NCI-H2081 treated with DMSO at 0.1 percent for 48 hours (cell line): Measurements from ENCODE around the gene MMAB.
A peak's percentile ranks its signal among the peaks of the same experiment; 100 is the strongest.

Experiments used
- DNase-seq: peaks from one replicate; lab custom pipeline; 2025; lab: John Stamatoyannopoulos, UW

The MMAB gene

DNA sequence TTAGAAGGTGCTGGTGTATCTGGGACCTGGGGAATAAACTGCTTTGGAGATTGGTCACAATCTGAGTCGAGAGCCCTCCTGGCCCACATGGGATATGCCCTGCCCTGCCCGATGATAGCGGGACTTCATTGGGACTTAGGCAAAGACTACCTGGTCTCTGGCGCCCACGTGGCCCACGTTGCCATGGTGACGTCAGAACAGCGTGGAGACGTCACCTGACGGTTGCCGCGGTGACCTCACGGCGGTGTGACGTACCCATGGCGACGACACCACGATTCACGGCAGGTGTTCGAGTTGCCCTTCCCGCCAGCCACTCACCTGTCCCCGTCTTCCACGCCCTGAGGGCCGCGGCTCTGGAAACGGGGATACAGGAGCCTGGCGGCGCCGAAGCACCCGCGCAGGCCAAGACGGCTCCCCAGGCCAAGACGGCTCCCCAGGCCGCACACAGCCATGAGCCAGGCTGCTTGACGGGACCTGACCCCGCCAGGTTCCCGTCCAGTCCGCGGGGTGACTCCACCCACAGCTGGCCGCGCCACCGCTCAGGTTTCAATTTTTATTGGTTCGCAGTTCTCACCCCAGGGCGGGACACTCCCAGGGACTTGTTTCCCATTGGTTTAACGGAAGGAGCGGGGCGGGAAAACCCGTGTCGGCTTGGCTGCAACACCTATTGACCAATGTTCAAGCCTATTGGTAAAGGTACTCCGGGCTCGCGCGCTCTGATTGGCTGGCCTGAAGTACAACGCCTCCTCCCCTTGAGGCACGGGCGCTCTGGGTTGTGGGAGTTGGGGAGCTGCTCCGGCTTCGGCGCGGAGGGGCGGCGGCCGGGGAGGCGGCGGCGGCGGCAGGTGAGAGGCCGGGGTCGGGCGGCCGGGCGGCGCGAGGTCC lies at the start of gene MMAB, which contains the start of gene MVK:
Gene MMAB (minus strand): TSS at position 476 of the 885 bp plus-strand sequence. CDS start 24 bp downstream, at position 452.
Gene MVK (plus strand): TSS at position 766 of the 885 bp plus-strand sequence. CDS start 1,029 bp downstream, outside the sequence.
- peak; percentile 96 for DNase-seq

- peak; percentile 97 for DNase-seq
Measured at GRCh38 chr12:109621901-109622364, 48.6 kb upstream of the MMAB start.

GRCh38 chr12:109621211-109621694 lies 47.9 kb upstream of the MMAB start:
- DNase-seq: peak; percentile 27

DNA sequence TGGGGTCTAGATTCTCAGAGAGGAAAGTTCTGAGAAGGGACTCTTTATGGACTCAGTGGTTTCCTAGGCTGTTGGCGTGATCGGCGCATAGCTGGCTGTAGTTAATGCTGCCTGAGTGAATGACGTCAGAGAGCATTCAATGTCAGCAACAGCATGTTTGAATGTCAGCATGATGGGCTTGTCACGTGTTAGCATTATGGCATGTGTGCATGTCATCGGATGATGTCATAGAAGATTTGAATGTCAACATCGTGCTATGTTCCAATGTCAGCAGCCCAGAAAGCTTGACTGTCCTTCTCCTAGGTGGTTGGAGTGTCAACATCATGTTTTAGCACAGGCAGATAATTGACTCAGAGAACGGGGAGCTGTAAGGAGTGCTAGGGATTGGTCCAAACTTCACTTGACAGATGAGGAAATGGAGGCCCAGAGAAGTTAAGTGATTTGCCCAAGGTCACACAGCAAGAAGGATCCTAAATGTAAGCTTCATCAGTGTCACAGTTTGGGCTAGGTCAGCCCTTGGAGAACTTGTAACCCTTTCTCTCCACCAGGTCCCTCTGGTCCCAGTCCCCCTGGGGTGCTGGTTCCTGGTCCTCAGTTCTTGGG lies 45.8 kb upstream of the MMAB start:
- no peak for DNase-seq

DNA sequence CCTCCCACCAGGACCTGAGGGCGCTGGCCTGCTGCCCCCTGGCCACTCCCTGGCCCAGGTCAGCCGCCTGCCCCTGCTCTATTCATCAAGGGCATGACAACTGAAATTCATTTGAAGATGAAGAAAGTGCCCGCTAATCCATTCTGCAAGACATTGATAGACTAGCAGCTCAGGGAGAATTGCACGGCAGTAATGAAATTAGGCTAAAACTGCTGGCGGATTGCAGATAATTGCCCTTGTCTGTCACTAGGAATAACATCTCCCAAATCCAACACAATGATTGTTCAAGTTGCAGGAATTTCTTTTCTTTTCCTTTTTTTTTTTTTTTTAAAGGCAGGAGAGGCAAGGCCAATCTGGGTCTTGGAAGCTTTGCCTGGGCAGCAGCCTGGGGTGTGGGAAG lies 44.8 kb upstream of the MMAB start:
- DNase-seq: no peak

- no peak for DNase-seq
Measured at GRCh38 chr12:109617491-109617890, 44.2 kb upstream of the MMAB start.

DNA sequence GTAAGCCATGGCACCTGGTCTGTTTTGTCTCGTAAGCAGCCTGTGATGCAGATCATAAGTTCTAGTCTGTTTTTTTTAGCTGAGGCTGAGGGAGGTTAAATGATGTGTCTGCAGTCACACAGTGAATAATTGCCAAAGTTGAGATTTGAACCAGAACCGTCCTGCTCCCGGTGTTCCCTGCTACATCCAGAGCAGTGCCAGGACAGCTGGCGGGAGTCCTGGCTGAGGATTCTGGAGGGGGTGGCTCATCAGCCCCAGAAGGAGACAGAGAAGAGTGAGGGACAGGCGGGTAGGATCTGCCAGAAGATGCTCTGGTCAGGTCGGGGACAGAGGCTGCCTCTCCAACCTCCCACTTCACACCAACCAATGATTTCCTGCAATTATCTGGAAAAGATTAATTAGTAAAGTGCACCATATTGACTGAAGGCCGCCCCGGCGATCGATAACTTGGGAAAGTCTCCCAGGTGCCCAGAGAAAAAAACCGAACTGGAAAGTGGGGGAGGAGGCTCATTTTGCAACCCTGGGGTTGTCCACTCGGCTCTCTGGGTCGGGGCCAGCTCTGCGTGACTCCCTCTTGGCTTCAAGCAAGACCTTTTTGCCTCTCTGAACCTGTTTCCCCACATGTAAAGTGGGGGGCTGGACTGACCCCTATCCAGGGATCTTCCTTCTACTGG lies 42.4 kb upstream of the MMAB start:
- no peak for DNase-seq

DNA sequence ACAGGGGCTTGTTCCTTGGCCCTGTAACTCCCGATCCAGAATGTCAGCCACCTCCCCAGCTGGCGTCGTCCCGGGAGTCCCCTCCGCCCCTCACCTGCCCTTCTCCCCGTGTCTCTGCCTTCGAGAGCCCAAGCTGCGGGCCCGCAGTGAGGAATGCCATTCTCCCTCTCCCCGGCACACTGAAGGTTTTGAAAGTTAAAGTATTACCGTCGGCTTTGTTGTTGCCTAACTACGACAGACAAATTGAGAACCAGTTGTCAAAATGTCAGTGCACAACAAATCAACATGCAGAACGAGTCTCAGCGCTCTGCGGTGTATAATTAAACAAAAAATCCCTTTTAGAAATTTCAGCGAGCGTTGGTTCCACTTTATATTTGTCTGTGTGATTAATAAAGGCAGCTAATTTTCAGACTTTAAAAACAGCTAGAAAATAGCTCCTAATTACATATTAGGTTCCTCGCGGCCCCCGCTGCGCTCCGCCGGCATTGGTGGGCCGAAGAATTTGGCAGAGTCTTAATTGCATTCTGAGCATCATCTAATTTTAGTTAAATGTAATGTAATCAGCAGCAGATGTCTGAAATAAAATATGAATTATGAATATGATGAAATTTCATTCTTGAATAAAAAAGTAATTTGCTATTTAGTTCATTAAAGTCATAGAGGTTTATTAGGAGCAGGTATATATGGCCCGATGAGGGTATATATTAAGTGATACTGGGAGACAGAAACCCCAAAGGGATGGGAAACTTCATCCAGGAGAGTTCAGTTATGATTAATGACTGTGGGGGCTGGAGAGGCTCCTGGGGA lies 40.5 kb upstream of the MMAB start:
- no peak for DNase-seq

- DNase-seq: no peak
Measured at GRCh38 chr12:109612975-109613502, 39.7 kb upstream of the MMAB start.

- no peak for DNase-seq
Measured at GRCh38 chr12:109612003-109612402, 38.7 kb upstream of the MMAB start.

- no peak for DNase-seq
Measured at GRCh38 chr12:109611223-109611622, 37.9 kb upstream of the MMAB start.

DNA sequence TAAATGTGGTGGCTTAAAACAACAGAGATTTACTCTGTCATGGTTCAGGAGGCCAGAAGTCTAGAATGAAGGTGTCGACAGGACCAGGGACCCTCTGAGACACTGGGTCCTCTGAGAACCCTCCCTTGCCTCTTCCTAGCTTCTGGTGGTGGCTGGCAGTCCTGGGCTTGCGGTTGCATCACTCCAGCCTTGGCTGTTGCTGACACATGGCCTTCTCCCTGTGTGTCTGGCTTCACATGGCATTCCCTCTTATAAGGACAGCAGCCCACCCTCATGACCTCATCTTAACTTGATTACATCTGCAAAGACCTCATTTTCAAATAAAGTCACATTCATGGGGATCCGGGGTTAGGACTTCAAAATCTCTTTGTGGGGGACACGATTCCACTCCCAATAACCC lies 37.2 kb upstream of the MMAB start:
- no peak for DNase-seq

DNA sequence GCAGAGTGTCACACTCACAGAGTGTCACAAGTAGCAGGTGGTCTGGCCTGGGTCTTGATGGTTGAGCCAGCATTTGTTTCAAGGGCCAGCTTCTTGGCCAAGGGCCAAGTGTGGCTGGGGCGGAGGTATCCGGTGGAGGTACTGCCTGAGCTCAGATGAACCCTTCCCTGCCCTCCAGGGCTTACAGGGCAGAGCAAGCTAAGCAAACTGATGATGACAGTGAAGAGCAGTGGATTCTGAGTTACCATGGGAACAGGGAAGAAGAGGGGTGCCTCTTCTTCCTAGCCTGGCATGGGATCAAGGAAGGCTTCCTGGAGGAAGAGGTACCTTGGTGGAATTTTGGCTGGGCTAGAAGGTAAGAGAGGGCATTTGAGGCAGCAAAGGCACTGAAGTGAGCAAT lies 36.0 kb upstream of the MMAB start:
- no peak for DNase-seq

- no peak for DNase-seq
Measured at GRCh38 chr12:109608793-109609192, 35.5 kb upstream of the MMAB start.

DNA sequence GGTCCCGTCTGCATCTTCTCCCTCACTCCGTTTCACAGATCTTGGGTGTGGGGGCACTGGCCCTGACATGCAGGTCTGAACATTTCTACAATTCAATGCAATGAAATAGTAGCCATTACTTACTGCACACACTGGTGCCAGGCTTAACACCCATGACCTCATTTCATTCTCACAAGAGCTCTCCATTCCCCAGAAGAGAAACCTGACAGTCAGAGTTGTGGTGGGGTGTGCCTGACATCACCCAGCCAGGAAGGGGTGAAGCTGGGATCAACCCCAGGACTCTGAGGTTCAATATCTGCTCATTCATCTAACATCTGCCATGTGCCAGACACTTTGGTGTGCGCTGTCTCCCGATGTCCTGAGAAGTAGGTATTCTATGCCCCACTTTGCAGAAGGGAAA lies 35.0 kb upstream of the MMAB start:
- no peak for DNase-seq

DNA sequence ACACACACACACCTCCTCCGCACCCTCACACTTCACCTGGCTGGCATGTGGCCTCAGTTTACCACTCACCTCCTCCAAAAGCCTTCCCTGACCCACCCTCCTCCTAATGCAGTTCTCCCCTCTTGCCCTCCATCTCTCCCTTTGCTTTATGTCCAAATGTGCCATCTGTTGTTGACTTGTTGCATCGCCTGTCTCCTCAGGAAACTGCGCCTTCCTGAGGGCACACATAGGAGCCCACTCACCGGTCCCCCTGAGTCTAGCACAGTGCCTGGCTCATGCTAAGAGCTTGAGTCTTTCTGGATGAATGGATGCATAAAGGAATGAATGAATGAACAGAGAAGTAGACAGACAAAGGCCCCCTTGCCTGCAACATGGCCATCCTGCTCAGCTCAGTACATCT lies 34.3 kb upstream of the MMAB start:
- DNase-seq: no peak

DNA sequence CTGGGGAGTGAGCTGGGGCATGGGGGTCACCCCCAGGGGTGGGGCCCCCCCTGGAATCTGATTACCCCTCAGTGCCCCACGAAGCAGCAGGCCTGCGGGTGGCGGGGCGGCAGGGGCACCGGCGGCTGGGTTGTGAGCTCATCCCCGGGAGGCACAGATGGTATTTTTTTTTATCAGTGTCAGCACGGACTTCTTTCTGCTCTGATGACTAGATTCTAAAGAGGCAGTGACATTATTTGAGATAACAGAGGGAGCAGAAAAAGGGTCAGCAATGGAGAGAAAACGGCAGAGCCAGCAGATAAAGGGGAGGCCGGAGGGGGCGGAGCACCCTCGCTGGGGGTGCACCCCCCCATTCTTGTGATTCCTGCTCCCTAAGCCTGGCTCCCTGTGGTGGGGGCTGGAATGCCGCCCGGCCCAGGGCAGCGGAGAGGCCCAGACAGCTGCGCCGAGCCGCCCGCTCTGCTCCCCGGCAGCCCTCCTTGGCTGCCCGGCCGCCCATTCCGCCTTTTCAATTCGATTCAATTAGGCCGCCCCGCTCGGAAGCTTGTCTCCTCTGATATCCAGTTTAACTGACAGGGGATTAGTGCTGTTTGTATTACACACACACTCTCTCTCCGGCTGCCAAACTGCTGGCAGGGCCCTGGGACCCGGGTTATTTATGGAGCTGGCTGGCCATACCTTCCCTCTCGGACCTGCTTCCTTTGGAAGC lies 33.2 kb upstream of the MMAB start:
- DNase-seq: peak; percentile 36

DNA sequence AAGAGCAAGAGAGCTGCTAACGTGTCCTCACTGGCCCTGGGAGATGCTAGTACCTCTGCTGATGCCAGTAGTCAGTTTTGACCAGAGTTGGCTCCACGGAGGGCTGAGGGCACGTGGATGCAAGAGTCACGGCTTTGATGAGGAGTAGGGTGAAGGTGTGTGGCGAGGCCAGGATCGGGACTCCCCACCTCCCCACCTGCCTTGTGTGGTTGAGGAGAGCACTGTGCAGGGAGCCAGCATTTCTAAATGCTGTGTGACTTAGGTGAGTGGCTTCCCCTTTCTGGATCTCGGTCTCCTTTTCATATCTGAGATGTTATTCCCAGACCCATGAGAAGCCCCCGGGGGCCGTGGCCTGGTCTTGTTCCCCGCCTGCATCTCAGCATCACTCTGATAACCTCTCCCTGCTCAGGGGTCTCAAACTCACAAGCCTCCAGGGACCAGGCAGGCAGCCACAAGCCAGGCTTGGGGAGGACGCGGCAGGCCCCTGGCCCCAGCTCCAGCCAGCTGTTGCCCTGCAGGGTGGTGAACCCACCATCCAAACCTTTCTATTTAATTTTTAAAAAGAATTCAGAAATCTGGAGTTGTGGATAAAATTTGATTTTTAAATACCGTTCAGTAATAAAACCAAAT lies 32.4 kb upstream of the MMAB start:
- DNase-seq: no peak

DNA sequence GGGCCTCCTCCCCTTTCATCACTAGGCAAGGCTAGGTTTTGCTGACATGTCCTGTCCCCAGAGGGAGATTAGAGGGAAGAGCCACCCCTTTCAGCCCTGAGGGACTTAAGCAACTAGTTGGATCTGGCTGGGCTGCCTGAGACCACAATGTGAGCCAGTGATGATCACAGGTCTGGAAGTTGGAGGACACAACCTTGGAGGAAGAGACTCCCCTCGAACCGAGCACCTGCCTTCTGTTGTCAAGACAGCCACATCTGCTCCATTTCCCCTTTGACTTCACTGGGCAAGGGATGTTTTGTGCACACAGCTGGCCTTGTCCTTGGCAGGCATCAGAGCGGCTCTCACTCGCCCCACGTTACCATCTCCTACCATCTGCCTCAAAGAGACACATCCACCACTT lies 31.7 kb upstream of the MMAB start:
- DNase-seq: no peak

- DNase-seq: no peak
Measured at GRCh38 chr12:109604132-109604585, 30.9 kb upstream of the MMAB start.
